ENCODE results near the gene EHMT1.

The EHMT1 gene

GRCh38 chr9:137685741-137686420 lies 67.1 kb downstream of the EHMT1 start:
- no peak for TF ChIP-seq ELF4 (IDR thresholded peaks at IDR 0.05)
- TF ChIP-seq TARDBP (IDR thresholded peaks at IDR 0.05): no peak
- TF ChIP-seq, protein P1, sequence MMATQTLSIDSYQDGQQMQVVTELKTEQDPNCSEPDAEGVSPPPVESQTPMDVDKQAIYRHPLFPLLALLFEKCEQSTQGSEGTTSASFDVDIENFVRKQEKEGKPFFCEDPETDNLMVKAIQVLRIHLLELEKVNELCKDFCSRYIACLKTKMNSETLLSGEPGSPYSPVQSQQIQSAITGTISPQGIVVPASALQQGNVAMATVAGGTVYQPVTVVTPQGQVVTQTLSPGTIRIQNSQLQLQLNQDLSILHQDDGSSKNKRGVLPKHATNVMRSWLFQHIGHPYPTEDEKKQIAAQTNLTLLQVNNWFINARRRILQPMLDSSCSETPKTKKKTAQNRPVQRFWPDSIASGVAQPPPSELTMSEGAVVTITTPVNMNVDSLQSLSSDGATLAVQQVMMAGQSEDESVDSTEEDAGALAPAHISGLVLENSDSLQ (IDR thresholded peaks at IDR 0.05): no peak
- no peak for TF ChIP-seq HDGF (IDR thresholded peaks at IDR 0.05; ENCODE audit: borderline replicate concordance)
- no peak for TF ChIP-seq CTBP1 (IDR thresholded peaks at IDR 0.05; ENCODE audit: borderline replicate concordance)
- no peak for TF ChIP-seq NFRKB (IDR thresholded peaks at IDR 0.05)
- no peak for TF ChIP-seq FOXA1 (IDR thresholded peaks at IDR 0.05)
- no peak for TF ChIP-seq ARNT (IDR thresholded peaks at IDR 0.05)
- TF ChIP-seq ZNF384 (IDR thresholded peaks at IDR 0.05): no peak
- TF ChIP-seq FOXM1 (IDR thresholded peaks at IDR 0.05; ENCODE audit: borderline replicate concordance): no peak
- TF ChIP-seq L3MBTL2 (conservative IDR thresholded peaks at IDR 0.05): no peak
- CTCF ChIA-PET: no interaction called here

DNA sequence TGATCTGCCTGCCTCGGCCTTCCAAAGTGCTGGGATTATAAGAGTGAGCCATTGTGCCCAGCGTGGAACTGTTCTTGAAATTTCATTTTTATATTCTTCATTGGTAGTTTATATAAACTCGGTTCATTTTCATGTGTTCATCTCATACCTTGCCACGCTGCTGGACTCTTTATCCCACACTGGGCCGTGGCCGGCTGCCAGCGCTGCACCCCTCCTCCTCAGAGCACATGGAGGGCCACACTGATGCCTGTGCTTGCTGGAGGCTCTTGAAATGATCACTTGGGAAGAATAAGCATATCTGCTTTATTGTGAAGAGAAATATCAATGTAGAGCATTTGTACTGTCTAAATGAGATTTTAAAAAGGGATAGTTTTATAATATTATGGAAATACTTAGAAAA lies 69.5 kb downstream of the EHMT1 start:
- TF ChIP-seq TARDBP (IDR thresholded peaks at IDR 0.05): no peak
- TF ChIP-seq SUZ12 (IDR thresholded peaks at IDR 0.05): no peak
- TF ChIP-seq FOXM1 (IDR thresholded peaks at IDR 0.05; ENCODE audit: borderline replicate concordance): no peak
- TF ChIP-seq ARNT (IDR thresholded peaks at IDR 0.05): no peak
- no peak for TF ChIP-seq ZNF384 (IDR thresholded peaks at IDR 0.05)
- no peak for TF ChIP-seq FOXK2 (IDR thresholded peaks at IDR 0.05)
- no peak for TF ChIP-seq HDGF (IDR thresholded peaks at IDR 0.05; ENCODE audit: borderline replicate concordance)
- TF ChIP-seq BHLHE40 (IDR thresholded peaks at IDR 0.05; ENCODE audit: borderline replicate concordance): no peak
- TF ChIP-seq FOXA1 (IDR thresholded peaks at IDR 0.05): no peak
- no peak for TF ChIP-seq LEF1 (IDR thresholded peaks at IDR 0.05; ENCODE audit: borderline replicate concordance)
- no peak for TF ChIP-seq CTBP1 (IDR thresholded peaks at IDR 0.05; ENCODE audit: borderline replicate concordance)
- TF ChIP-seq, protein P1 (IDR thresholded peaks at IDR 0.05): no peak
- POLR2A ChIA-PET: no interaction called here
- CTCF ChIA-PET: no interaction called here
- no peak for DNase-seq (ENCODE audit: extremely low spot score)

More at GRCh38 chr9:137685741-137686420, 67.1 kb downstream of the EHMT1 start:
- POLR2A ChIA-PET: no interaction called here
- DNase-seq (ENCODE audit: extremely low spot score): no peak

DNA sequence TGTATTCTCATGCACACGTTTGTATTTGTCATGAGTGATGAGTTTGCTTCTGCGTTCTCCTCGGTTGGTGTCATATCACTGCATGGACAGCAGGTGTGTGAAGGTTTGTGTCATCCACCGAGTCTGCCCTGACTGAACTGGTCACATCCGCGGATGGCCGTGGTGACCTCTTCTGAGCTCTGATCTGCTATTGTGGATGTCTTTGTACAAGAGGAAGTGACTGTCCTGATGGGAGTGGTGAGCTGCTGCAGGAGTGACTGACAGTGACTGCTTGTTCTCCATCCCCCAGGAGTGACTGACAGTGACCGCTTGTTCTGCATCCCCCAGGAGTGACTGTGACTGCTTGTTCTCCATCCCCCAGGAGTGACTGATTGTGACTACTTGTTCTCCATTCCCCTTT lies 69.9 kb downstream of the EHMT1 start:
- ChIA-PET POLR2A (no interaction called here), CTCF (interaction anchor here (0.6 to 2.4 kb wide), 2 partner anchors 16 to 147 kb away, joined by 5 to 11 read pairs; no protein-coding TSS in a partner anchor)
- DNase-seq (ENCODE audit: extremely low spot score): no peak
- TF ChIP-seq FOXA1 (IDR thresholded peaks at IDR 0.05) (no peak), FOXK2 (IDR thresholded peaks at IDR 0.05) (no peak), CTBP1 (IDR thresholded peaks at IDR 0.05; ENCODE audit: borderline replicate concordance) (no peak), ZNF384 (IDR thresholded peaks at IDR 0.05) (no peak), NFRKB (IDR thresholded peaks at IDR 0.05) (no peak), BHLHE40 (IDR thresholded peaks at IDR 0.05; ENCODE audit: borderline replicate concordance) (no peak), HDGF (IDR thresholded peaks at IDR 0.05; ENCODE audit: borderline replicate concordance) (no peak), FOXM1 (IDR thresholded peaks at IDR 0.05; ENCODE audit: borderline replicate concordance) (no peak)

DNA sequence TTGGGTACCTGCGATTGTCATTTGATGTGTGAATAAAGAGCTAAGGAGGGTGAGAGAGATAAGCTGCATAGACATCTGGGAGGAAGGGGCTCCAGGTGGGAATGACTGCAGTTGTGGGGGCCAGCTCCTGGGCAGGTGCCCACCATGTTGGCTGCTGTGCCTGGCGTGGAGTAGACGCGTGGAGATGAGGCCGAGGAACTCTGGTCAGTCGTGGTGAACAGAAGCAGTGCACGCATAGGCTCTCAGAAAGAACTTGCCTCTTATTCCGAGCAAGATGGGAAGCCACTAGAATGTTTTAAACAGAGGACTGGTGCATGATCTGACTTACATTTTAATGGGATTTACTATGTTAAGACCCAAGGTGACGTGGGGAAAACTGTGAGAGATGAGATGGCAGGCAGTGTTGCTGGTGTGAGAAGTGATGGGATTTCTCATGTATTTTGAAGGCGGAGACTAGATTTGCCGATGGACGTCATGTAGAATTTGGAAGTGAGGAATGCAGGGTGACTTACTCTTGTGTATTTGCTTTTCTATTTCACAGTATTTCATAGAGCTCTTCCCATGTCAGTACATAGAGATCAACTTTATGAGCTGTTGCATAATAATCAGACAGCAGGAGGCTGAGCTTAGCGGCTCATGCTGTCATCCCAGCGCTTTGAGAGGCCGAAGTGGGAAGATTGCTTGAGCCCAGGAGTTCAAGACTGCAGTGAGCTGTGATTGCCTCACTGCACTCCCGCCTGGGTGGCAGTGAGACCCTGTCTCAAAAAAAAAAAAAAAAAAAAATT lies 71.1 kb downstream of the EHMT1 start:
- POLR2A ChIA-PET: no interaction called here
- no peak for DNase-seq (ENCODE audit: extremely low spot score)
- no peak for TF ChIP-seq LEF1 (IDR thresholded peaks at IDR 0.05; ENCODE audit: borderline replicate concordance)
- TF ChIP-seq, protein P1 (IDR thresholded peaks at IDR 0.05): peak; percentile 88
- CTCF ChIA-PET: interaction anchor here (0.6 to 2.4 kb wide), 2 partner anchors 14 to 17 kb away, joined by 5 to 11 read pairs; no protein-coding TSS in a partner anchor

DNA sequence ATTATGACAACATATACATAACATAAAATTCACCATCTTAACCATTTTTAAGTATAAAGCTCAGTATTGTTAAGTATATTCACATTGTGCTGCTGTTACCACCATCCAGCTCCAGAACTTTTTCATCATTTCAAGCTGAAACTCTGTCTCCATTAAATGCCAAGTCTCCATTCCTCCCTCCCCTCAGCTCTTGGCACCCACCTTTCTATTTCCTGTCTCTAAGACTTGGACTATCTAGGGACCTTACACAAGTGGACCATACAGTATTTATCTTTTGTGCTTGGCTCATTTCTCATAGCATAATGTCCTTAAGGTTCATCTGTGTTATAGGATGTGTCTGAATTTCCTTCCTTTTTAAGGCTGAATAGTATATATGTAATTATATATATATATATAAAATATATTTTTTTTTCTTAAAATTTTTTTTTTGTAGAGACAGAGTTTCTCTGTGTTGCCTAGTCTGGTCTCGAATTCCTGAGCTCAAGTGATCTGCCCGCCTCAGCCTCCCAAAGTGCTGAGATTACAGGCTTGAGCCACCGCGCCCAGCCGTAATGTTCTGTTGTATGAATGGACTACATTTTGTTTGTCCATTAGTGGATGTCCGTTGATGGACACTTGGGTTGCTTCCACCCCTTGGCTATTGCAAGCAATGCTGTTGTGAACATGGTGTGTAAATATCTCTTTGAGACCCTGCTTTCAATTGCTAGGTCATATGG lies 72.3 kb downstream of the EHMT1 start:
- ChIA-PET CTCF (interaction anchor here (0.7 to 2.4 kb wide), 2 partner anchors 13 to 18 kb away, joined by 4 to 11 read pairs; no protein-coding TSS in a partner anchor), POLR2A (no interaction called here)
- DNase-seq (ENCODE audit: extremely low spot score): no peak
- TF ChIP-seq SP1 (IDR thresholded peaks at IDR 0.05) (no peak), LEF1 (IDR thresholded peaks at IDR 0.05; ENCODE audit: borderline replicate concordance) (no peak), HDGF (IDR thresholded peaks at IDR 0.05; ENCODE audit: borderline replicate concordance) (no peak), TARDBP (IDR thresholded peaks at IDR 0.05) (no peak), ELF4 (IDR thresholded peaks at IDR 0.05) (no peak), BHLHE40 (IDR thresholded peaks at IDR 0.05; ENCODE audit: borderline replicate concordance) (no peak), FOXK2 (IDR thresholded peaks at IDR 0.05) (no peak)

Measured in HEK293T (cell line).